Measurements from ENCODE around the gene ZFYVE28.
"Not testable (repeated sequence)": the region's sequence is repeated elsewhere in the genome, so short reads cannot be mapped to it uniquely, and the experiment has no call there.

Gene ZFYVE28

GRCh38 chr4:2438822-2439718, 20.6 kb upstream of the ZFYVE28 start:
- TF ChIP-seq TAF1 (IDR thresholded peaks at IDR 0.05; ENCODE audit: low read depth, low read length) (no peak), POLR2AphosphoS5 (IDR thresholded peaks at IDR 0.05; ENCODE audit: low read depth, low read length) (no peak), PAX5 (IDR thresholded peaks at IDR 0.05; ENCODE audit: insufficient read depth, low read length, severe bottlenecking) (no peak), POLR2A (IDR thresholded peaks at IDR 0.05; ENCODE audit: low read depth, low read length) (no peak), POU2F2 (IDR thresholded peaks at IDR 0.05; ENCODE audit: low read depth, low read length) (no peak), SPI1 (IDR thresholded peaks at IDR 0.05; ENCODE audit: low read depth, low read length) (no peak)
- FAIRE-seq, result no peak
- no peak for DNase-seq (ENCODE audit: insufficient read length, low spot score)

- no peak for TF ChIP-seq POLR2A (IDR thresholded peaks at IDR 0.05; ENCODE audit: low read depth, low read length)
- DNase-seq (ENCODE audit: insufficient read length, low spot score), result no peak
- no peak for FAIRE-seq
These were observed 19.2 kb upstream of the ZFYVE28 start for GRCh38 chr4:2437475-2438215.

GRCh38 chr4:2436761-2437474, 18.5 kb upstream of the ZFYVE28 start:
- no peak for DNase-seq (ENCODE audit: insufficient read length, low spot score)
- FAIRE-seq, result no peak
- no peak for TF ChIP-seq SPI1 (IDR thresholded peaks at IDR 0.05; ENCODE audit: low read depth, low read length)
- no peak for TF ChIP-seq POLR2A (IDR thresholded peaks at IDR 0.05; ENCODE audit: low read depth, low read length)
- TF ChIP-seq POU2F2 (IDR thresholded peaks at IDR 0.05; ENCODE audit: low read depth, low read length), result no peak
- TF ChIP-seq PAX5 (IDR thresholded peaks at IDR 0.05; ENCODE audit: insufficient read depth, low read length, severe bottlenecking), result no peak
- no peak for TF ChIP-seq TAF1 (IDR thresholded peaks at IDR 0.05; ENCODE audit: low read depth, low read length)
- no peak for TF ChIP-seq POLR2AphosphoS5 (IDR thresholded peaks at IDR 0.05; ENCODE audit: low read depth, low read length)

GRCh38 chr4:2436301-2436700, 17.9 kb upstream of the ZFYVE28 start:
- TF ChIP-seq TAF1 (IDR thresholded peaks at IDR 0.05; ENCODE audit: low read depth, low read length) (no peak), SPI1 (IDR thresholded peaks at IDR 0.05; ENCODE audit: low read depth, low read length) (no peak), POLR2AphosphoS5 (IDR thresholded peaks at IDR 0.05; ENCODE audit: low read depth, low read length) (no peak), POU2F2 (IDR thresholded peaks at IDR 0.05; ENCODE audit: low read depth, low read length) (no peak), PAX5 (IDR thresholded peaks at IDR 0.05; ENCODE audit: insufficient read depth, low read length, severe bottlenecking) (no peak), POLR2A (IDR thresholded peaks at IDR 0.05; ENCODE audit: low read depth, low read length) (no peak)
- no peak for DNase-seq (ENCODE audit: insufficient read length, low spot score)
- no peak for FAIRE-seq

- no peak for DNase-seq (ENCODE audit: insufficient read length, low spot score)
- TF ChIP-seq POLR2AphosphoS5 (IDR thresholded peaks at IDR 0.05; ENCODE audit: low read depth, low read length) (no peak), TAF1 (IDR thresholded peaks at IDR 0.05; ENCODE audit: low read depth, low read length) (no peak), SPI1 (IDR thresholded peaks at IDR 0.05; ENCODE audit: low read depth, low read length) (no peak), PAX5 (IDR thresholded peaks at IDR 0.05; ENCODE audit: insufficient read depth, low read length, severe bottlenecking) (no peak), POLR2A (IDR thresholded peaks at IDR 0.05; ENCODE audit: low read depth, low read length) (no peak), POU2F2 (IDR thresholded peaks at IDR 0.05; ENCODE audit: low read depth, low read length) (no peak)
- FAIRE-seq, result no peak
These were observed 16.0 kb upstream of the ZFYVE28 start for GRCh38 chr4:2434420-2434819.

GRCh38 chr4:2433609-2434350, 15.3 kb upstream of the ZFYVE28 start:
- FAIRE-seq, result no peak
- TF ChIP-seq POU2F2 (IDR thresholded peaks at IDR 0.05; ENCODE audit: low read depth, low read length), result no peak
- no peak for TF ChIP-seq SPI1 (IDR thresholded peaks at IDR 0.05; ENCODE audit: low read depth, low read length)
- no peak for TF ChIP-seq POLR2A (IDR thresholded peaks at IDR 0.05; ENCODE audit: low read depth, low read length)
- TF ChIP-seq POLR2AphosphoS5 (IDR thresholded peaks at IDR 0.05; ENCODE audit: low read depth, low read length), result no peak
- TF ChIP-seq TAF1 (IDR thresholded peaks at IDR 0.05; ENCODE audit: low read depth, low read length), result no peak
- no peak for TF ChIP-seq PAX5 (IDR thresholded peaks at IDR 0.05; ENCODE audit: insufficient read depth, low read length, severe bottlenecking)
- DNase-seq (ENCODE audit: insufficient read length, low spot score), result no peak

- DNase-seq (ENCODE audit: insufficient read length, low spot score) (no peak), FAIRE-seq (no peak)
- TF ChIP-seq TAF1 (IDR thresholded peaks at IDR 0.05; ENCODE audit: low read depth, low read length), result no peak
- TF ChIP-seq POLR2AphosphoS5 (IDR thresholded peaks at IDR 0.05; ENCODE audit: low read depth, low read length), result no peak
- TF ChIP-seq POU2F2 (IDR thresholded peaks at IDR 0.05; ENCODE audit: low read depth, low read length), result no peak
- TF ChIP-seq POLR2A (IDR thresholded peaks at IDR 0.05; ENCODE audit: low read depth, low read length), result no peak
- no peak for TF ChIP-seq PAX5 (IDR thresholded peaks at IDR 0.05; ENCODE audit: insufficient read depth, low read length, severe bottlenecking)
- TF ChIP-seq SPI1 (IDR thresholded peaks at IDR 0.05; ENCODE audit: low read depth, low read length), result no peak
These were observed 14.6 kb upstream of the ZFYVE28 start for GRCh38 chr4:2432991-2433530.

GRCh38 chr4:2432004-2432403, 13.6 kb upstream of the ZFYVE28 start:
- no peak for FAIRE-seq
- DNase-seq (ENCODE audit: insufficient read length, low spot score), result no peak
- no peak for TF ChIP-seq PAX5 (IDR thresholded peaks at IDR 0.05; ENCODE audit: insufficient read depth, low read length, severe bottlenecking)
- TF ChIP-seq POLR2A (IDR thresholded peaks at IDR 0.05; ENCODE audit: low read depth, low read length), result no peak

- DNase-seq (ENCODE audit: insufficient read length, low spot score); FAIRE-seq: not testable (repeated sequence)
These were observed 11.7 kb upstream of the ZFYVE28 start for GRCh38 chr4:2429945-2430757.
